ENCODE measurements around the gene IPO5.
"Not testable (repeated sequence)": the region's sequence is repeated elsewhere in the genome, so short reads cannot be mapped to it uniquely, and the experiment has no call there.

IPO5 gene

GRCh38 chr13:97951376-97951775, 2.1 kb upstream of the IPO5 start:
- DNase-seq = no peak

DNA sequence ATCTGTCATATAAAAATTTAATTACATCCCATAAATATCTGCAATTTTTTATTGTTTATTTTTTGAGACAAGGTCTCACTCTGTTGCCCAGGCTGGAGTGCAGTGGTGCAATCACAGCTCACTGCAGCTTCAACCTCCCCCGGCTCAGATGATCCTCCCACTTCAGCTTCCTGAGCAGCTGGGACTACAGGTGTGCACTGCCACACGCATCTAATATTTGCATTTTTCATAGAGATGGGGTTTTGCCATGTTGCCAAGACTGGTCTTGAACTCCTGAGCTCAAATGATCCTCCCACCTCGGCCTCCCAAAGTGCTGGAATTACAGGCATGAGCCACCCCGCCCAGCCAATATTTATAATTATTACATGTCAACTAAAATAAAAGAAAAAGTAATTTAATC, 644 bp upstream of the IPO5 start:
- not testable (repeated sequence) for DNase-seq

DNA sequence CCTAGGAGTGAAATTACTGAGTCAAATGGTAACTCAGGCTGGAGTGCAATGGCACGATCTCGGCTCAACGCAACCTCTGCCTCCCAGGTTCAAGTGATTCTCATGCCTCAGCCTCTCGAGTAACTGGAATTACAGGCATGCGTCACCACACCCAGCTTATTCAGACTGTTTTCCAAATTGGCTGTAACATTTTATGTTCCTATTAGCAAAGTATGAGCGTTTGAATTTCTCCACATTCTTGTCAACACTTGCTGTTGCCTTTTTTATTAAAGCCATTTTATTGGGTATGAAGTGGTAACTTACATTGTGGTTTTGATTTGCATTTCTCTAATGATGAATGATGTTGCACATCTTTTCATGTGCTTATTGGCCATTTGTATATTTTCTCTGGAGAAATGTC, 7.9 kb downstream of the IPO5 start:
- DNase-seq = no peak

DNA sequence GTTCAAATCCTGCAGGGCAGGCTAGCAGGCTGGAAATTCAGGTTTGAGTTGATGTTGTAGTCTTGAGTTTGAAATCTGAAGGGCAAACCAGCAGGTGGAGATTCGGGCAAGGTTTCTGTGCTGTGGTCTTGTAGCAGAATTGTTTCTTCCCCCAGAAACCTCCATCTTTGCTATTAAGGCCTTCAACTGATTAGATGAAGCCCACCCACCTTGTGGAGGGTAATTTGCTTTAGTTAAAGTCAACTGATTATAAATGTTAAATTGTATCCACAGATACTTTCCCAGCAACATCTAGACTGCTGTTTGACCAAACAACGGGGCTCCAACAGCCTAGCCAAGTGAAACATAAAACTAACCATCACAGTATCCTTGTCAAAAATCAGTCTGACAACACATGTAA, 9.4 kb downstream of the IPO5 start:
- no peak for DNase-seq

- no peak for DNase-seq
These were observed 13.8 kb downstream of the IPO5 start for GRCh38 chr13:97967226-97967625.

- DNase-seq = no peak
These were observed 14.5 kb downstream of the IPO5 start for GRCh38 chr13:97967948-97968347.

GRCh38 chr13:97971519-97971918, 18.0 kb downstream of the IPO5 start:
- DNase-seq = no peak

- no peak for DNase-seq
These were observed 21.3 kb downstream of the IPO5 start for GRCh38 chr13:97974773-97975172.

- no peak for DNase-seq
These were observed 21.9 kb downstream of the IPO5 start for GRCh38 chr13:97975280-97975847.

- peak; percentile 83 to 86 for DNase-seq
These were observed 22.6 kb downstream of the IPO5 start for GRCh38 chr13:97975848-97976609.

DNA sequence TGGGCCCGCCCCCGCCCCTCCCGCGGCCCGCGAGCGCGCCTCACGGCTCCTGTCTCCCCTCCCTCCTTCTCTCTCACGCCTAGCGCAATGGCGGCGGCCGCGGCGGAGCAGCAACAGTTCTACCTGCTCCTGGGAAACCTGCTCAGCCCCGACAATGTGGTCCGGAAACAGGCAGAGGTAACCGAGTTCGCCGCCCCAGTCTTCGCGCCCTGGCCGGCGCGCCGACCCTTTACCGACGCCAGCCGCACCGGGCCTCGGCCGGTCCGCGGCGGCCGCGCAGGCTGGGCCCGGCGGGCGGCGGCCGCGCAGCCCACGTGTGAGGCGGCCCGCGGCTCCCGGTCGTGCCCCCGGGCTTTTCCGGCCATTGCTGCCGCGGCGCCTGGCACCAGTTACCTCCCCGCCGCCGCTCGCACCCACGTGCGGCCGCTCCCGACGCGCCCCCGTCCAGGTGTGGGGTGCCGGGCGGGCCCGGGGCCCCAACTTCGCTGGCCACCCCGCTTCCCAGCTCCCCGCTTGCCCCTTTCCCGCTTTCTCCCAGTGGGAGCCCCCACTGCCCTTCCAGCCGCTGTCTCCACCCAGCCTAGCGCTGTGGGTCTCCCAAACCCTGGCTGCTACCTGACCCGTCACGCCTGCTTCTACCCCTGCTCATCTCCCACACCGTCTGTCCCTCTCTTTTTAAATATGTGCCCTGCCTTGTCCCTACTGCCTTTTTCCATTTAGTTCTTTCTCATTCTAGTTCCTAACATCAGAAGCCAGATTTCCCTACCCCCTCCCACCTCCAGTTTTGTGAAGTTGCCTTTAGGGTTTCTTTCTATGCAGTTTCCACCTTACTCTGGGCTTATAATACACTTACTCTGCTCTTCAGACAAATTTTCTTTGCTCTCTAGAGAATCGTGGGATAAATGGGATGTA, 23.4 kb downstream of the IPO5 start:
- peak in 1 of 2 donors; percentile 5 for DNase-seq

DNA sequence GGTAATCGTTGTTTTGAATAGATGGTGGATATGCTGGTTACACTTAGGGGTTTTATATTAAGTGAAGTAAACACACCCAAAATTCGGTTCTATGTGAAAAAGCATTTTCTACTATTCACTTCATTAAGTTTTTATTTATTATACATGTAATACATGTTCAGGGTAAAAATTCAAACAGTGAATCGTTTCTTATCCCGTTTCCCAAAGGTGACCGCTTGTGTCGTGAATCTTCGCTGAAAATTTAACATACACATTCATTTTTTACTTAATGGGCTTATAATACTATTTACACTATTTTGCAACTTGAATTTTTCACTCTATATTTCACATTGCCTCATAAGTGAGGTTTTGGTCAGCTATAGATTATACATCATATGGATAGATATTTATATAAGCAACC, 24.5 kb downstream of the IPO5 start:
- no peak for DNase-seq

DNA sequence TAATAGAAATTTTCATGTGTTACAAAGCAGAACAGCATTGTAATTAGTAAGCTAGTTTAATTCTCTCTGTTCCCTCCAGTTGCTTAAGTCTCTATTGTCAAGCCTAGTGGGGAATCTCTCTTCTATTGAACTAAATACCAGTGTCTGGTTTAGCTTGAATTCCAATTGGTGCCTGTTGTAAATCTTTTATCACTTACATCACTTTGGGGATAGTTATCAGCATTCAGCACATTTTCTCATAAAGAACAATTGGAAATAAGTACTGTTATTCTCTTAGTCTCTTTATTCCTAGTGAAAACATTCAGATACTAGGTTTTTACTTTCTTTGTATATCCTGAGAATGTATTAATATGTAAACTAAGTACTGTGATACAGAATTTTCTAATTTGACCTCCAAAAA, 25.2 kb downstream of the IPO5 start:
- no peak for DNase-seq

DNA sequence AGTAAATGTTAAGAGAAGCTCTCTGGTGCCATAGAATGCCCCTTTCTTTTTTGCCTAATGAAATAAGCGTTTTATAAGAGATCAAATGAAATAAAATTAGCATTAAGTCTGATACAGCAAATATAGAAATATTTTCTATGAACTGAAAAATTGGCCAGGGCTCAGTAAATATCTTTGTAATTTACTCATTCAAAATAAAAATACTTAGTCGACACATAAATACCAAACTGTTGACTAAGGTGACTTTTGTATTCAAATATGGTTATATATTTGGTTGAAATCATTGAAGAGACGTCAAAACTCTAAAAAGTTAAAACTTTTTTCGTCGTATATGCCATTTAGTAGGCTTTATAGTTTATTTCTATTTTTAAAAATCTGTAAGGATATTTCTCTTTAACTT, 25.6 kb downstream of the IPO5 start:
- no peak for DNase-seq

DNA sequence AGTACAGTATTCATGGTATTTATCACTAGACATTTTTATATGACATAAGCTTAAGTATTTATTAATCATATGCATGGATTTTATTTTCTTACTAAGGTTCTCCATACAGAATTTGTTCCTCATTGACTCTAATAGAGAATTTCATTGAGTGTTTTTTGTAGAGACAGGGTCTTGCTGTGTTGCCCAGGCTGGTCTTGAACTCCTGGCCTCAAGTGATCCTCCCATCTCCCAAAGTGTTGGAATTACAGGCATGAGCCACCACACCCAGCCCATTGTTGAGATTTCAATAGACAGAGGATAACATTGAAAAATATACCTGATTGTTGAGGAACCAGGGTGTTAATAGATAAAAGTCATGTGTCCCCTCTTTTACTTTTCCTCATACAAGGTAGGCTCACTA, 26.1 kb downstream of the IPO5 start:
- DNase-seq = no peak

DNA sequence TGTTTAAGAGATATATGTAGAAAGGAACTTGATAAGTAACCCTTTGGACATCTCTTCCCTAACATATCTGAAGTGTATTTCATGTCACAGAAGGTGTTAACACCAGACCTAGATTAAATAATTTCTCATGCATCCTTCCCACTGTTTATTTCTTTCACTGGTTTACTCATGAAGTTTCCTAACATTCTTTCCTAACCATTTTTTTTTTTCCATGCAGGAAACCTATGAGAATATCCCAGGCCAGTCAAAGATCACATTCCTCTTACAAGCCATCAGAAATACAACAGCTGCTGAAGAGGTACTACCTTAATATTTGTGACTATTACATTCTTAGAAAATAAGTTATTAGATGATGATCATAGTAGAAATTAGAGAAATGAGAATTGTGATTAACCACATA, 28.8 kb downstream of the IPO5 start:
- no peak for DNase-seq

GRCh38 chr13:97986835-97987234, 33.4 kb downstream of the IPO5 start:
- DNase-seq = no peak

- no peak for DNase-seq
These were observed 46.2 kb downstream of the IPO5 start for GRCh38 chr13:97999653-98000052.

GRCh38 chr13:98004107-98004506, 50.6 kb downstream of the IPO5 start:
- no peak for DNase-seq

DNA sequence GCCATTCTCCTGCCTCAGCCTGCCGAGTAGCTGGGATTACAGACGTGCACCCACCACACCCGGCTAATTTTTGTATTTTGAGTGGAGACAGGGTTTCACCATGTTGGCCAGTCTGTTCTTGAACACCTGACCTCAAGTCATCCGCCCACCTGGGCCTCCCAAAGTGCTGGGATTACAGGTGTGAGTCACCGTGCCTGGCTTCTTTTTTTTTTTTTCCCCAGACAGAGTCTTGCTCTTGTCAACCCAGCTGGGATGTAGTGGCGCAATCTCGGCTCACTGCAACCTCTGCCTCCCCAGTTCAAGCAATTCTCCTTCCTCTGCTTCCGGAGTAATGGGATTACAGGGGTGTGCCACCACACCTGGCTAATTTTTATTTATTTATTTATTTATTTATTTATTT, 51.5 kb downstream of the IPO5 start:
- DNase-seq = not testable (repeated sequence)

- DNase-seq = no peak
These were observed 53.5 kb downstream of the IPO5 start for GRCh38 chr13:98007001-98007400.

GRCh38 chr13:98013241-98013640, 59.8 kb downstream of the IPO5 start:
- no peak for DNase-seq

DNA sequence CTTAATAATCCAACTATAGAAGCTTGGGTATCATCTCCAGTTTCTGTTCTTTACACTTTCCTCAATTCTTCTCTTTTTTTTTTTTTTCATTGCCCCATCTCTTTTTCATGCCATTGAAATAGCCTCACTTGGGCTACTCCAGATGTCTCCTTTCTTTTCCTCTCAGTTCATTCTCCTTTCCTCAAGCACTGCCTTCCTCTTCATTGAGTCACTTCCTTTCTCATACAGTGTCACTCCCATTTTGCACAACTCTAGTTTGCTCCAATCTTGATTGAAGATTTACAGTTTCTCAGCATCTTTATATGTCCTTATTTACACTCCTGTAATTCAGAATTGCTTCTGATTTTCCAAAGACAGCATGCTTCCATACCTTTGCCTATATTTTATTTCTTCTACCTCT, 61.3 kb downstream of the IPO5 start:
- DNase-seq = no peak

GRCh38 chr13:98018293-98018692, 64.8 kb downstream of the IPO5 start:
- no peak for DNase-seq
